ENCODE measurements around the gene ZFP62.
"Not testable (repeated sequence)": the region's sequence is repeated elsewhere in the genome, so short reads cannot be mapped to it uniquely, and the experiment has no call there.

Gene ZFP62

GRCh38 chr5:180829726-180830125 lies 31.4 kb downstream of the ZFP62 start:
- peaks cover 22% of the 10 kb centered on the region for H3K9me3 ChIP-seq (ENCODE audit: control insufficient read depth, insufficient read depth, low read depth, low read length)
- peaks cover 24% of the 10 kb centered on the region; the same call in 1 of the 2 replicates for H3K27me3 ChIP-seq (ENCODE audit: control insufficient read depth, insufficient read depth, low read length)
- H3K9ac ChIP-seq (ENCODE audit: low read length): no peak overlapping the region
- peaks cover 10% of the 10 kb centered on the region; the same call in 1 of the 2 replicates for H3K4me1 ChIP-seq (ENCODE audit: control insufficient read depth, insufficient read depth, low read length)
- H3K36me3 ChIP-seq (ENCODE audit: control insufficient read depth, insufficient read depth, low read length): peaks cover 7% of the 10 kb centered on the region; the same call in 1 of the 2 replicates
- H3K4me3 ChIP-seq (ENCODE audit: low read depth, low read length): no peak overlapping the region
- H3K27ac ChIP-seq (ENCODE audit: low read depth, low read length): no peak overlapping the region

GRCh38 chr5:180828756-180829531 lies 32.1 kb downstream of the ZFP62 start:
- Histone ChIP-seq H3K4me1 (ENCODE audit: control insufficient read depth, insufficient read depth, low read length) (peaks cover 10% of the 10 kb centered on the region; the same call in 1 of the 2 replicates), H3K9me3 (ENCODE audit: control insufficient read depth, insufficient read depth, low read depth, low read length) (peaks cover 22% of the 10 kb centered on the region), H3K27me3 (ENCODE audit: control insufficient read depth, insufficient read depth, low read length) (peaks cover 25% of the 10 kb centered on the region; the same call in 1 of the 2 replicates)
- H3K9ac ChIP-seq (ENCODE audit: low read length); H3K27ac ChIP-seq (ENCODE audit: low read depth, low read length); H3K36me3 ChIP-seq (ENCODE audit: control insufficient read depth, insufficient read depth, low read length); H3K4me3 ChIP-seq (ENCODE audit: low read depth, low read length): not testable (repeated sequence)

DNA sequence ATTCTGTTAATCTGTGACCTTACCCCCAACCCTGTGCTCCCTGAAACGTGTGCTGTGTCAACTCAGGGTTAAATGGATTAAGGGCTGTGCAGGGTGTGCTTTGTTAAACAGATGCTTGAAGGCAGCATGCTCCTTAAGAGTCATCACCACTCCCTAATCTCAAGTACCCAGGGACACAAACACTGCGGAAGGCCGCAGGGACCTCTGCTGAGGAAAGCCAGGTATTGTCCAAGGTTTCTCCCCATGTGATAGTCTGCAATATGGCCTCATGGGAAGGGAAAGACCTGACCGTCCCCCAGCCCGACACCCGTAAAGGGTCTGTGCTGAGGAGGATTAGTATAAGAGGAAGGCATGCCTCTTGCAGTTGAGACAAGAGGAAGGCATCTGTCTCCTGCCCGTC lies 33.7 kb downstream of the ZFP62 start:
- Histone ChIP-seq H3K9me3 (ENCODE audit: control insufficient read depth, insufficient read depth, low read depth, low read length) (peaks cover 22% of the 10 kb centered on the region), H3K27me3 (ENCODE audit: control insufficient read depth, insufficient read depth, low read length) (peaks cover 21% of the 10 kb centered on the region; the same call in 1 of the 2 replicates)
- not testable (repeated sequence) for H3K27ac ChIP-seq (ENCODE audit: low read depth, low read length); H3K36me3 ChIP-seq (ENCODE audit: control insufficient read depth, insufficient read depth, low read length); H3K9ac ChIP-seq (ENCODE audit: low read length); H3K4me3 ChIP-seq (ENCODE audit: low read depth, low read length); H3K4me1 ChIP-seq (ENCODE audit: control insufficient read depth, insufficient read depth, low read length)

DNA sequence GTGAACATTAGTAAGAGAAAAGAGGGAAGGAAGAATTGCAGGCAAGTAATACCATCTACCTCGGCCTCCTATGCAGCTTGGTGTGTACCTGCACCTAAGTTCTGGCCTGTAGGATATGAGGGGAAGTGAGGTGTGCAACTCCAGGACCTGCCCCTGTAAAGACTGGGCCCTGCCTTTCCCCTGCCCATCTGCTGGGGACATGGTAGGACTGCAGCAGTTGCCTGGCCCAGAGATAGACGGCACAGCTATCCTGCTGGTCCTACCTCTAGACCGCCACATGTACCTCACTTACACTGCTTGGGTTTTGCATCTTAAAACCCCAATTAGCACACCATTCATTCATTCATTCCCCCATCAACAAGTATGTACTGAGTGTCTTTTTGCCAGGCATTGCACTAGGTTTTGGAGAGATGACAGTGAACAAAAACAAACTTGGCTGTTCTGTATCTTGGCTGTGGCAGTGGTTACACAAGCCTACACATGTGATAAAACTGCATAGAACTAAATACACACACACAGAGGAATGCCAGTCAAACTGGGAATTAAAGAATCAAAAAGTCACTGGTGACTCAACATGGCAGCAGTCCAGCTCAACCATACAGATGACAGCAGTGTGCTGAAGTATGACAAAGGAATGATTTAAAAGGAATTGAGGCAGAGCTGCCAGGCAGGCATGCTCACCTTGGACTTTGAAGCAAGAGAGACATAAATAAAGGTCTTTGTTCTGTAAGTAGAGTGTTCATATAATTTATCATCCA lies 35.1 kb downstream of the ZFP62 start:
- Histone ChIP-seq H3K9ac (ENCODE audit: low read length) (no peak overlapping the region), H3K4me3 (ENCODE audit: low read depth, low read length) (no peak overlapping the region), H3K36me3 (ENCODE audit: control insufficient read depth, insufficient read depth, low read length) (peaks cover 6% of the 10 kb centered on the region; the same call in 1 of the 2 replicates), H3K4me1 (ENCODE audit: control insufficient read depth, insufficient read depth, low read length) (no peaks in the 10 kb centered on the region; the same call in 1 of the 2 replicates), H3K9me3 (ENCODE audit: control insufficient read depth, insufficient read depth, low read depth, low read length) (peaks cover 22% of the 10 kb centered on the region), H3K27me3 (ENCODE audit: control insufficient read depth, insufficient read depth, low read length) (peaks cover 12% of the 10 kb centered on the region; the same call in 1 of the 2 replicates), H3K27ac (ENCODE audit: low read depth, low read length) (no peak overlapping the region)

DNA sequence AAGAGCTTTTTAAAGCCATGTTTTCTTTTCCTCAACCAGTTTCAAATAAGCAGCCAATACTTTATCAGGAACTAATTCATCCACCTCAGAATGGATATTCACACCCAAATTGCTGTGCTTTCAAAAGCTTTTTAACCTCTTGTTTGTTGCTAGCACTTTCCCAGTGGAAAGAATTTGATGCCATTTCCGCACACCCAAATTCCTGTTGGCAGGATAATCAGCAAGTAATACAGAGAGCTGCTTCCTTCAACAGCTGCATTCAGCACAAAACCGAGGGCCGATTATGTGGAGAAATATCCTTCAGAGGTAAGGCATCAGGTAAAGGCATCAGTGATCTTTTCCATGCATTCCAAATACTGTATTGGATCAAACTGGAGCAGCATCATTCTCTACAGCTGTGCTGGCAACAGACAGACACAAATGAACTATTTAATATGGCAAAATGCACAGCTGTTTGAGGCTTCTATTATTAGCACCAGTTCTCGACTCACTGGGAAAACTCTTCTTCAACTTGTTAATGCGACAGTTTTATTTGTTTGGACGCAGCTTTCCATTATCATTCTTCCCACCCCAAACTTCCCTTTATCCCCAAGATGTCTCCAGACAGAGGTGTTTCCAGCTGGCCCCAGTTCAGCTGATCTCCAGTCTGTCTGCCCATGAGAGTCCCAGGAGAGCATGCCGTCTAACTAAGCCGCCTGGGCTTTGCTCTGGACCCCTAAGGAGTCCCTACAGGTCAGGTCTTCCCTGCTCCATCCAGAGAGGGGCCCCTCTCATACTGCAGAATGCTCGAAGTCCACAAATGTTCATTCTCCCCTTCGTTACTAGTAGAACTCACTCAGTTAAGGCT lies 36.2 kb downstream of the ZFP62 start:
- H3K27ac ChIP-seq (ENCODE audit: low read depth, low read length): no peak overlapping the region
- H3K4me3 ChIP-seq (ENCODE audit: low read depth, low read length): no peak overlapping the region
- H3K9me3 ChIP-seq (ENCODE audit: control insufficient read depth, insufficient read depth, low read depth, low read length): peaks cover 16% of the 10 kb centered on the region
- peaks cover 3% of the 10 kb centered on the region; the same call in 1 of the 2 replicates for H3K36me3 ChIP-seq (ENCODE audit: control insufficient read depth, insufficient read depth, low read length)
- H3K9ac ChIP-seq (ENCODE audit: low read length): no peak overlapping the region
- H3K27me3 ChIP-seq (ENCODE audit: control insufficient read depth, insufficient read depth, low read length): peaks cover 3% of the 10 kb centered on the region; the same call in 1 of the 2 replicates
- no peaks in the 10 kb centered on the region for H3K4me1 ChIP-seq (ENCODE audit: control insufficient read depth, insufficient read depth, low read length)

DNA sequence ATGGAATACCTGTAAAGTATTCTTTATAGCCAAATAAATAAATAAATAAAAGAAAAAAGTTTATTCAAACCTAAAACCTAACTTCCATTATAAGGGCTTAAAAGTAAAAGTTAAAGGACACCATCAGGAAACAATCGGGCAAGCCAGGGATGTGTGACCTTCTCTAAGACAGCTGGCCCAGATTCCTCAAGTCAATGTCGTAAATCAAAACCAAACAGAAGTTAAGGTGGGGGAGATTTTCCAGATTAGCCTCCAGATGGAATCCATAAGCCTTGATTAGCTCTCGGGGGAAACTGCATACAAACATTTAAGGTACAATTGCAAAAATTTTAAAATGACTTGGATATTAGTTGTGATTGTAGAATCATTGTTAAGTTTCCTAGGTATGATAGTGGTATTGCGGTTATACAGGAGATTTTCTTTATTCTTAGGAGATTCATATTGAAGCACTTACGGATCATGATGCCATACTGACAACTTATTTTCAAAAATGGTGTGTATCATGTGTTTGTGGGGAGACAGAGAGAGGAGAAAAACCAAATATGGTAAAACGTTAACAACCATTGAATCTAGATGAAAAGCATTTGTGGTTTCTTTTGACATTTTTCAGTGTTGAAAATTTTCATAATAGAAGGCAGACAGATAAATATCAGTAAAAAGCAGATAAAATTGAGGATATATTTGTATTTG lies 37.0 kb downstream of the ZFP62 start:
- H3K27me3 ChIP-seq (ENCODE audit: control insufficient read depth, insufficient read depth, low read length): peaks cover 3% of the 10 kb centered on the region; the same call in 1 of the 2 replicates
- peaks cover 8% of the 10 kb centered on the region for H3K9me3 ChIP-seq (ENCODE audit: control insufficient read depth, insufficient read depth, low read depth, low read length)
- no peak overlapping the region for H3K4me3 ChIP-seq (ENCODE audit: low read depth, low read length)
- H3K27ac ChIP-seq (ENCODE audit: low read depth, low read length): no peak overlapping the region
- H3K4me1 ChIP-seq (ENCODE audit: control insufficient read depth, insufficient read depth, low read length): no peaks in the 10 kb centered on the region
- H3K36me3 ChIP-seq (ENCODE audit: control insufficient read depth, insufficient read depth, low read length): no peaks in the 10 kb centered on the region
- no peak overlapping the region for H3K9ac ChIP-seq (ENCODE audit: low read length)

DNA sequence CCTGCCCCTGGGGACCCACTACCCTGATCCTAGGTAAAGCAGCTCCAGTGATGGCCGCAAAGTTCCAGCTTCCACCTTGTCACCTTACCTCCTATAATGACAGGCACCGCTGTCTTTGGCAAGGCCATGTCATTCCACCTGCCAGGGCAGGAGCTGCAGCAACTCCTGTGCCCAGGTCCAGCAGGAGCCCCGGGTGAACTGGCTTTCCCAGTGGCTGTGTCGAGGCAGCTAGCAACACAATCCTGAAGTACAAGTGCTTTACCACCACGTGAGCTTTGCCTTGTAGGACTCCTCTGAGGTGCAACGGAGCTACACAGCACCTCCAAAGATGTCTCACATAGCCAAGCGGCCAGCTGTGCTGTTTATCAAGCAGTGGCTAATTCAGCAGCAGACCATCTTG lies 37.7 kb downstream of the ZFP62 start:
- Histone ChIP-seq H3K9me3 (ENCODE audit: control insufficient read depth, insufficient read depth, low read depth, low read length) (peaks cover 4% of the 10 kb centered on the region), H3K4me3 (ENCODE audit: low read depth, low read length) (no peak overlapping the region), H3K9ac (ENCODE audit: low read length) (no peak overlapping the region), H3K27me3 (ENCODE audit: control insufficient read depth, insufficient read depth, low read length) (peaks cover 3% of the 10 kb centered on the region; the same call in 1 of the 2 replicates), H3K4me1 (ENCODE audit: control insufficient read depth, insufficient read depth, low read length) (no peaks in the 10 kb centered on the region), H3K36me3 (ENCODE audit: control insufficient read depth, insufficient read depth, low read length) (no peaks in the 10 kb centered on the region), H3K27ac (ENCODE audit: low read depth, low read length) (no peak overlapping the region)

DNA sequence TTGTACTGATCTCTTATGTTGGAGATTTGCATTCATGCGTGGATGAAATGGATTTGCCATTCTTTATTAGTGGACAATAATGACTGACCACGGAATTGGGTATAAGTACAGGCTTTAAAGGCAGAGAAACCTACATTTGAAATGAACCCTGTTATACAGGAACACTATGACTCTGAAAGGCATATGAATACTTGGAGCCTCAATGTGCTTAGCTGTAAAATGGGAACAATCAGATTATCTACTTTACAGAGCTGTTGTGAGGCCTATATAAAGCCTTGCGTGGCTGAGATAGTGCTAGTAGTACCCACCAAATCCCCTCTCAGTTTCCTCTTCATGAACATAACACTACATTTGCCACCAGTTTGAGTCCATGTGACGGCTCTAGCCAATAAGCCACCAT lies 39.5 kb downstream of the ZFP62 start:
- no peak overlapping the region for H3K4me3 ChIP-seq (ENCODE audit: low read depth, low read length)
- peaks cover 3% of the 10 kb centered on the region; the same call in 1 of the 2 replicates for H3K27me3 ChIP-seq (ENCODE audit: control insufficient read depth, insufficient read depth, low read length)
- H3K27ac ChIP-seq (ENCODE audit: low read depth, low read length): no peak overlapping the region
- no peaks in the 10 kb centered on the region for H3K36me3 ChIP-seq (ENCODE audit: control insufficient read depth, insufficient read depth, low read length)
- H3K4me1 ChIP-seq (ENCODE audit: control insufficient read depth, insufficient read depth, low read length): peaks cover 9% of the 10 kb centered on the region
- H3K9ac ChIP-seq (ENCODE audit: low read length): no peak overlapping the region
- no peaks in the 10 kb centered on the region for H3K9me3 ChIP-seq (ENCODE audit: control insufficient read depth, insufficient read depth, low read depth, low read length)

DNA sequence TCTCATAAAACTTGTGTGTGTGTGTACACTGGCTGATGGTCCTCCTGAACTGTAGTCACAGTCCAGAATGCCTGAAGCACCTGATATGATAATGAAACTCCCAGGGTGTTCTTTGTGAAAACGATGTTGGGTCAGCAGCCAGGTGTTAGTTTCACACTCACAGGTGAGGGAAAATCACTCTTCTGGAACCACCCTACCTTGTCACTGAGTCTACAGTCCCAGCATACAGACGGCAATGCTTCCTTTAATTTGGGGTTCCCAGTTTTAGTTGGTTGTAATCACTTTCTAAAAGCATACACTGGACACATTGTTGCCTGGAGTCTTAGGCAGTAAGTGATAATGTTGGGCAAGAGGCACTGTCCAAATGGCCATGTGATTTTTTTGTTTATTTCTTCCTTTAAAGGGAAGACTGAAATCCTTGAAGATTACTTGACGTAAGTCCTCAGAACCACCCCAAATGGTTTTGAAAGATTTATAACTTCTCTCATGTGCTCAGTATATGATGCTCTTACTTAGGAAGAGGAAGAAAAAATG lies 40.2 kb downstream of the ZFP62 start:
- no peak overlapping the region for H3K27ac ChIP-seq (ENCODE audit: low read depth, low read length)
- no peaks in the 10 kb centered on the region for H3K36me3 ChIP-seq (ENCODE audit: control insufficient read depth, insufficient read depth, low read length)
- H3K4me1 ChIP-seq (ENCODE audit: control insufficient read depth, insufficient read depth, low read length): peaks cover 10% of the 10 kb centered on the region
- H3K9me3 ChIP-seq (ENCODE audit: control insufficient read depth, insufficient read depth, low read depth, low read length): no peaks in the 10 kb centered on the region
- H3K9ac ChIP-seq (ENCODE audit: low read length): no peak overlapping the region
- H3K27me3 ChIP-seq (ENCODE audit: control insufficient read depth, insufficient read depth, low read length): peaks cover 3% of the 10 kb centered on the region; the same call in 1 of the 2 replicates
- no peak overlapping the region for H3K4me3 ChIP-seq (ENCODE audit: low read depth, low read length)
